Sigmoid colon (tissue), 7 donors: ENCODE data around the gene OARD1. TPM values are rescaled to one million over a fixed set of nuclear protein-coding genes. Genes with fewer than 3 reads are reported as not detected.
A peak's percentile ranks its signal among the peaks of the same experiment; 100 is the strongest.

Source experiments
- DNase-seq: peaks from one replicate; pipeline ENCODE4 v3.0.0-alpha.2; 2019
- H3K27ac ChIP-seq, 4 donors: fragments of 200-600 bp; sonication (generic); one replicate each; pipeline ENCODE4 v1.5.1; 2016 to 2019; ENCODE audit warnings: mild to moderate bottlenecking in 1 of 4
- H3K27me3 ChIP-seq, 3 donors: fragments of 200-600 bp; sonication (generic); one replicate each; pipeline ENCODE4 v1.5.1; 2019; ENCODE audit warnings: mild to moderate bottlenecking in 1 of 3
- H3K36me3 ChIP-seq, 4 donors: fragments of 200-600 bp; sonication (generic); one replicate each; pipeline ENCODE4 v1.5.1; 2016 to 2019
- H3K4me1 ChIP-seq, 4 donors: fragments of 200-600 bp; sonication (generic); one replicate each; pipeline ENCODE4 v1.5.1; 2017 to 2019
- H3K4me3 ChIP-seq, 4 donors: fragments of 200-600 bp; sonication (generic); one replicate each; pipeline ENCODE4 v1.5.1; 2017 to 2019; ENCODE audit warnings: mild to moderate bottlenecking in 2 of 4, moderate library complexity in 1 of 4
- H3K9me3 ChIP-seq, 4 donors: fragments of 200-600 bp in 3 of 4; sonication (generic) in 3 of 4; one replicate each; pipeline versions ENCODE4 v1.5.1 to v1.6.1; 2013 to 2019
- EP300 ChIP-seq, 4 donors: sonication (generic); formaldehyde crosslinking; IDR thresholded peaks; one replicate each; pipeline ENCODE4 v1.6.1; 2017; ENCODE audit warnings: antibody characterized with exemption in 4 of 4
- POLR2A ChIP-seq, 2 donors: fragments of 450-650 bp; IDR thresholded peaks; one replicate each; pipeline ENCODE4 v1.6.1; 2016; ENCODE audit warnings: antibody characterized with exemption in 2 of 2, mild to moderate bottlenecking in 2 of 2, moderate library complexity in 2 of 2
- POLR2AphosphoS5 ChIP-seq, 4 donors: sonication (generic); formaldehyde crosslinking; IDR thresholded peaks; one replicate each; pipeline ENCODE4 v1.6.1; 2017; ENCODE audit warnings: antibody characterized with exemption in 4 of 4
- WGBS, 2 donors: extraction: QIAGEN DNeasy Blood & Tissue Kit; methylation state at CpG; one replicate each; pipeline ENCODE4 v1.1.7; 2013; 5-methylcytosine and 5-hydroxymethylcytosine counted together
- intact Hi-C: fragments of 100-400 bp; cut with DNase I; formaldehyde crosslinking; loops from one replicate; pipeline ENCODE4 v1.15.1; 2023
- polyA plus RNA-seq, 3 donors: library from polyadenylated mRNA; stranded (reverse); fragments of 200-250 nt; gene quantifications; one replicate each; pipeline ENCODE4 v1.2.3, GENCODE V29; 2013
- total RNA-seq, 4 donors: library from RNA; depleted of rRNA; stranded (reverse); fragments of >200 nt; gene quantifications; one replicate each; pipeline ENCODE4 v1.1.0, GENCODE V29; 2016
- TF ChIP-seq, protein P1 (sequence below), 4 experiments: fragments of 450-650 bp in 3 of 4; fragments of 200-600 bp in 1 of 4; IDR thresholded peaks; one replicate each; pipeline ENCODE4 v1.5.1; 2016 to 2019; ENCODE audit warnings: antibody characterized with exemption in 4 of 4, mild to moderate bottlenecking in 3 of 4, moderate library complexity in 2 of 4
- donor health status: healthy with polysubstance abuse.
- donor health status: Bipolar disorder and iron deficiency.
- donor health status: healthy.

OARD1 gene
- total and polyA plus RNA-seq, 7 donors: 14.0 to 54.8 (median 26.0) TPM

DNA sequence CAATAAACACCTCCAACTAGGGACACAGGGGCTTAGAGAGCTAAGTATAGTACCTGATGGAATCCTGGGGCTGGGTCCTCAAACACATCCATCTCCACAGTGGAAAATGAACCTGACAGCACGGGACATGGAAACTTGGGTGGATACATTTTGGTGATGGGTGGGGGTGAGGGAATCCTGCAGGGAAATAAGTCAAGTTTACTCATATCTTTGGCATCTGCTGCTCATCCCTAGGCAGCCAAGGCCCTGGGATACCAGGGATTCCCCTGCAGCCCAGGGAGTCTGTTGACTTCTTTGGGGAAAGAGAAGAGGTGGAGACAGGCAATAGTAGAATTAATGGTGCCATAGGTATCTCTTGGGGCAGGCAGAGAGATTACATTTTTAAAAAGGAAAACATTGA lies 12.6 kb downstream of the OARD1 start:
- no peaks in the 10 kb centered on the region for H3K9me3 ChIP-seq
- no peaks in the 10 kb centered on the region for H3K27me3 ChIP-seq
- no peak for TF ChIP-seq EP300 (IDR thresholded peaks at IDR 0.05)
- no peak for TF ChIP-seq POLR2A (IDR thresholded peaks at IDR 0.05)
- TF ChIP-seq, protein P1, sequence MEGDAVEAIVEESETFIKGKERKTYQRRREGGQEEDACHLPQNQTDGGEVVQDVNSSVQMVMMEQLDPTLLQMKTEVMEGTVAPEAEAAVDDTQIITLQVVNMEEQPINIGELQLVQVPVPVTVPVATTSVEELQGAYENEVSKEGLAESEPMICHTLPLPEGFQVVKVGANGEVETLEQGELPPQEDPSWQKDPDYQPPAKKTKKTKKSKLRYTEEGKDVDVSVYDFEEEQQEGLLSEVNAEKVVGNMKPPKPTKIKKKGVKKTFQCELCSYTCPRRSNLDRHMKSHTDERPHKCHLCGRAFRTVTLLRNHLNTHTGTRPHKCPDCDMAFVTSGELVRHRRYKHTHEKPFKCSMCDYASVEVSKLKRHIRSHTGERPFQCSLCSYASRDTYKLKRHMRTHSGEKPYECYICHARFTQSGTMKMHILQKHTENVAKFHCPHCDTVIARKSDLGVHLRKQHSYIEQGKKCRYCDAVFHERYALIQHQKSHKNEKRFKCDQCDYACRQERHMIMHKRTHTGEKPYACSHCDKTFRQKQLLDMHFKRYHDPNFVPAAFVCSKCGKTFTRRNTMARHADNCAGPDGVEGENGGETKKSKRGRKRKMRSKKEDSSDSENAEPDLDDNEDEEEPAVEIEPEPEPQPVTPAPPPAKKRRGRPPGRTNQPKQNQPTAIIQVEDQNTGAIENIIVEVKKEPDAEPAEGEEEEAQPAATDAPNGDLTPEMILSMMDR (IDR thresholded peaks at IDR 0.05): no peak
- TF ChIP-seq POLR2AphosphoS5 (IDR thresholded peaks at IDR 0.05): no peak
- DNase-seq: no peak
- H3K4me1 ChIP-seq: peaks cover 0 to 55% (median 45%) of the 10 kb centered on the region in 4 donors
- no peak overlapping the region for H3K4me3 ChIP-seq
- intact Hi-C loops: no loop called here
- WGBS, 2 donors: 81 to 92% methylated on average over 1 of the region's 1 CpG
- peak overlapping the region in 2 of 4 donors; percentile 21 to 34 for H3K27ac ChIP-seq
- peaks cover 4 to 27% (median 7%) of the 10 kb centered on the region in 4 donors for H3K36me3 ChIP-seq

- no peak for DNase-seq
- no peaks in the 10 kb centered on the region for H3K9me3 ChIP-seq
- intact Hi-C loops: no loop called here
- H3K4me3 ChIP-seq: no peak overlapping the region
- no peaks in the 10 kb centered on the region for H3K27me3 ChIP-seq
- TF ChIP-seq POLR2A (IDR thresholded peaks at IDR 0.05) (no peak), POLR2AphosphoS5 (IDR thresholded peaks at IDR 0.05) (no peak), EP300 (IDR thresholded peaks at IDR 0.05) (no peak)
- TF ChIP-seq, protein P1 (IDR thresholded peaks at IDR 0.05): no peak
- WGBS, 2 donors: 89 to 93% methylated on average over 2 of the region's 2 CpGs
- H3K27ac ChIP-seq: peak overlapping the region in 3 of 4 donors; percentile 21 to 34 (median 24)
- peaks cover 0 to 19% (median 3%) of the 10 kb centered on the region in 4 donors for H3K36me3 ChIP-seq
- H3K4me1 ChIP-seq: peaks cover 0 to 57% (median 45%) of the 10 kb centered on the region in 4 donors
Measured at GRCh38 chr6:41058783-41059181, 13.4 kb downstream of the OARD1 start.

DNA sequence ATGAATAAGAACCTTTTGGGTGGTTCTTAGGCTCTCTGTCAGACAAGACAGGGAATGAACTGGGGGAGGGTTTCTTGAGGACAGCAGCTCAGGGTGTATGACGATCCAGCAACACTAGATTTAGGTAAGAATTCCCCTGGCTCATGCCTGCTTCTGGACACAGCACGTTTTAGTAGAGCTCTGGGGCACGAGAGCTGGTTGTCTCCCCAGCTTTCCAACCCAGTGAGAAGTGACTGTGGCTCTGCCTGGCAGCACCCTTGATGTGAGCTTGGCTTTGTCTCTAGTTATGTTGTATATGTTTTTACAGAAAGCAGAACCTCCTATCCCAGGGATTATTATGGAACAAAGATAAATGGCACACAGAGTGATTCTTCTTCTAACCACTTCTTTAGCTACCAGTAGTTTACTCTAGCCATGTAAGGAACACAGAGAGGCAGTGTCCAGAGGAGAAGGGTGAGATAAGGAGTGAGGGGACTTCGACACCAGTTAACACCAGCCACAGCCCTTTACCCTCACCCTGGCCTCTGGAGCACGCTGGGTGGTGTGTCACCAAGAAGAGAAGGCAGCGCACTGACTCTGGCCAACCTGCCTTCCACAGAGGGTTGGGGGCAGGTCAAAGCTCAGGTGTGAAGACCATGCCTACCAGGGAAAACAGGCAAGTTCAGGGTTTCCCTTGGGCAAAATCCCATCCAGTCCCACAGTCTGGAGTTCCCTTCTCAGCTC lies 15.2 kb downstream of the OARD1 start:
- TF ChIP-seq POLR2A (IDR thresholded peaks at IDR 0.05): no peak
- TF ChIP-seq POLR2AphosphoS5 (IDR thresholded peaks at IDR 0.05): peak in 2 of 4 donors; percentile 25 to 38
- no peaks in the 10 kb centered on the region for H3K27me3 ChIP-seq
- H3K27ac ChIP-seq: peak overlapping the region; percentile 25 to 72 (median 66)
- H3K36me3 ChIP-seq: peaks cover 0 to 8% (median 2%) of the 10 kb centered on the region in 4 donors
- H3K9me3 ChIP-seq: no peaks in the 10 kb centered on the region
- H3K4me3 ChIP-seq: no peak overlapping the region
- 84 to 94% methylated on average over 6 of the region's 6 CpGs for WGBS, 2 donors
- DNase-seq: no peak
- intact Hi-C loops: no loop called here
- peaks cover 0 to 70% (median 59%) of the 10 kb centered on the region in 4 donors for H3K4me1 ChIP-seq

- peaks cover 0 to 65% (median 56%) of the 10 kb centered on the region in 4 donors for H3K4me1 ChIP-seq
- TF ChIP-seq, protein P1 (IDR thresholded peaks at IDR 0.05): no peak
- TF ChIP-seq POLR2AphosphoS5 (IDR thresholded peaks at IDR 0.05) (no peak), EP300 (IDR thresholded peaks at IDR 0.05) (no peak), POLR2A (IDR thresholded peaks at IDR 0.05) (no peak)
- no peaks in the 10 kb centered on the region for H3K9me3 ChIP-seq
- H3K27me3 ChIP-seq: no peaks in the 10 kb centered on the region
- H3K36me3 ChIP-seq: no peaks in the 10 kb centered on the region
- intact Hi-C loops: no loop called here
- DNase-seq: no peak
- H3K27ac ChIP-seq: peak overlapping the region; percentile 30 to 72 (median 42)
- WGBS, 2 donors: 36 to 70% methylated on average over 3 of the region's 3 CpGs
- H3K4me3 ChIP-seq: no peak overlapping the region
Measured at GRCh38 chr6:41055149-41055548, 17.0 kb downstream of the OARD1 start.

DNA sequence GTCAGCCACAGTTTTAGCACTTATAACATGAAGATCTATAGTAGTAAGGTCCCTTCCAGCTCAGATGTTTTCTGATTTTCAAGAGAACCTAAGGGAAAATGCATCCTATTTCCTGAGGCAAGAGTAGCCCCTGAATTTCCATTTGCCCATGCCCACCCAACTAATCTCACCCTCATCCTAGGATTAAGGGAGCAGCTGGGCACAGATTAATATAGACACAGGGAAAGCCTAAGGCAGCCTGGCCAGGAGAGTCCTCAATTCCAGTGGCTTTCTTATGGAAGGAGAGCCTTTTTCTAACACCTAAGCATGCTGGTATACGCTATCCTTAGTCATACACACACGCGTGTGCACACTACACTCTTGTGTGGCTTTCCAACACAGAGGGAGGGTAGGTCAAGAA lies 17.6 kb downstream of the OARD1 start:
- TF ChIP-seq, protein P1 (IDR thresholded peaks at IDR 0.05): no peak
- TF ChIP-seq POLR2A (IDR thresholded peaks at IDR 0.05) (no peak), POLR2AphosphoS5 (IDR thresholded peaks at IDR 0.05) (no peak), EP300 (IDR thresholded peaks at IDR 0.05) (no peak)
- Histone ChIP-seq H3K27ac (peak overlapping the region in 3 of 4 donors; percentile 38 to 72 (median 45)), H3K9me3 (no peaks in the 10 kb centered on the region), H3K27me3 (no peaks in the 10 kb centered on the region), H3K4me1 (peaks cover 0 to 66% (median 50%) of the 10 kb centered on the region in 4 donors), H3K4me3 (no peak overlapping the region), H3K36me3 (no peaks in the 10 kb centered on the region)
- intact Hi-C loops: no loop called here
- 97% methylated on average over 3 of the region's 3 CpGs for WGBS, 2 donors
- no peak for DNase-seq
